Endothelial cell of umbilical vein (primary cell): ENCODE measurements around the gene NBEAL2. TPM values are rescaled to one million over a fixed set of nuclear protein-coding genes. Genes with fewer than 3 reads are reported as not detected.

Experiments
- BruUV-seq: library from RNA; stranded (reverse); fragments of 400-500 nt; replicated peaks from 2 replicates; lab custom pipeline; 2021; lab: Mats Ljungman, UMichigan
- CTCF ChIA-PET: fragments of 300-600, 350-600 bp; sonication (Branson Sonifier 250); formaldehyde crosslinking; loops from one replicate; lab custom pipeline; 2021; ENCODE audit warnings: antibody characterized with exemption, inconsistent platforms; lab: Charles Lee
- POLR2A ChIA-PET: fragments of 300-600, 350-600 bp; sonication (Branson Sonifier 250); formaldehyde crosslinking; loops from one replicate; lab custom pipeline; 2021; ENCODE audit warnings: antibody characterized with exemption, inconsistent platforms; lab: Charles Lee
- DNase-seq: peaks from one replicate; pipeline ENCODE4 v3.0.0-alpha.2; 2011; ENCODE audit warnings: low read depth, low spot score
- FAIRE-seq: peaks from 2 replicates; lab custom pipeline; 2011; peaks lifted over from hg19 to GRCh38; lab: Jason Lieb, UNC
- H2AFZ ChIP-seq: 2 replicates; pipeline ENCODE4 v1.6.0; 2012; ENCODE audit warnings: low read depth, low read length, control low read depth, inconsistent platforms
- H3K27ac ChIP-seq: 2 replicates; pipeline ENCODE4 v1.5.1; 2011; ENCODE audit warnings: low read depth, mild to moderate bottlenecking, control low read depth, low read length, moderate library complexity; ENCODE audit not compliant: insufficient read depth
- H3K27me3 ChIP-seq, 2 experiments: 2 replicates each; pipeline versions ENCODE4 v1.6.0 to v1.6.1; 2011; ENCODE audit warnings: low read length in 2 of 2, mixed read lengths in 1 of 2; ENCODE audit not compliant: control insufficient read depth in 2 of 2, insufficient read depth in 2 of 2
- H3K36me3 ChIP-seq, 2 experiments: 2 replicates in 1 of 2; 3 replicates in 1 of 2; pipeline ENCODE4 v1.5.1; 2011; ENCODE audit warnings: low read length in 2 of 2, mild to moderate bottlenecking in 1 of 2, moderate library complexity in 1 of 2; ENCODE audit not compliant: control insufficient read depth in 2 of 2, insufficient read depth in 2 of 2; ENCODE audit errors: extremely low read depth in 1 of 2
- H3K4me1 ChIP-seq: 3 replicates; pipeline ENCODE4 v1.5.1; 2011; ENCODE audit warnings: mild to moderate bottlenecking, low read length; ENCODE audit not compliant: control insufficient read depth, insufficient read depth; ENCODE audit errors: extremely low read depth
- H3K4me2 ChIP-seq: 2 replicates; pipeline ENCODE4 v1.6.1; 2011; ENCODE audit warnings: low read length, control low read depth, mixed read lengths; ENCODE audit not compliant: insufficient read depth
- H3K4me3 ChIP-seq, 3 experiments: fragments of 200-600 bp in 1 of 3; sonication (generic), shearing (Covaris generic) in 1 of 3; replicated peaks in 1 of 3; 2 replicates each; pipeline ENCODE4 v1.5.1; 2011 to 2016; ENCODE audit warnings: control low read depth in 3 of 3, low read length in 3 of 3, mild to moderate bottlenecking in 2 of 3, inconsistent platforms in 1 of 3, low read depth in 1 of 3, moderate library complexity in 1 of 3; ENCODE audit not compliant: insufficient read depth in 1 of 3
- H3K79me2 ChIP-seq: 2 replicates; pipeline ENCODE4 v1.6.0; 2012; ENCODE audit warnings: low read length, inconsistent platforms; ENCODE audit not compliant: control insufficient read depth, insufficient read depth
- H3K9ac ChIP-seq: replicated peaks from 2 replicates; pipeline ENCODE3; 2011; ENCODE audit warnings: low read length, control low read depth; ENCODE audit not compliant: insufficient read depth; ENCODE audit errors: extremely low read depth
- H3K9me1 ChIP-seq: replicated peaks from 3 replicates; pipeline ENCODE4 v1.6.0; 2011; ENCODE audit warnings: mild to moderate bottlenecking, low read length; ENCODE audit not compliant: control insufficient read depth, insufficient read depth; ENCODE audit errors: extremely low read depth
- H3K9me3 ChIP-seq: replicated peaks from 2 replicates; pipeline ENCODE4 v1.5.1; 2012; ENCODE audit warnings: low read length, inconsistent platforms; ENCODE audit not compliant: control insufficient read depth, insufficient read depth
- H4K20me1 ChIP-seq: replicated peaks from 2 replicates; pipeline ENCODE3; 2011; ENCODE audit warnings: mild to moderate bottlenecking, low read length; ENCODE audit not compliant: control insufficient read depth, insufficient read depth; ENCODE audit errors: extremely low read depth
- EZH2 ChIP-seq: IDR thresholded peaks from 2 replicates; pipeline ENCODE4 v1.6.1; 2012; ENCODE audit warnings: borderline replicate concordance, low read depth, mild to moderate bottlenecking, moderate library complexity, low read length, inconsistent platforms; ENCODE audit not compliant: severe bottlenecking
- FOS ChIP-seq: IDR thresholded peaks from 2 replicates; pipeline ENCODE4 v1.6.1; 2011; ENCODE audit warnings: mild to moderate bottlenecking, low read length, moderate library complexity, borderline replicate concordance; ENCODE audit not compliant: insufficient read depth
- GATA2 ChIP-seq: IDR thresholded peaks from 2 replicates; pipeline ENCODE4 v1.7.0; 2011; ENCODE audit warnings: low read depth, mild to moderate bottlenecking, moderate library complexity, mixed read lengths, low read length; ENCODE audit not compliant: insufficient read length, insufficient read depth
- JUN ChIP-seq: IDR thresholded peaks from 2 replicates; pipeline ENCODE4 v1.6.1; 2011; ENCODE audit warnings: borderline replicate concordance, low read depth; ENCODE audit not compliant: insufficient read length, insufficient read depth
- MYC ChIP-seq: IDR thresholded peaks from one replicate; pipeline ENCODE4 v1.6.1; 2011; ENCODE audit warnings: mild to moderate bottlenecking, low read depth, low read length
- POLR2A ChIP-seq: IDR thresholded peaks from 2 replicates; pipeline ENCODE4 v1.6.1; 2012; ENCODE audit warnings: low read depth, mild to moderate bottlenecking, control low read depth, low read length
- POLR2AphosphoS5 ChIP-seq: IDR thresholded peaks from 2 replicates; pipeline ENCODE4 v1.6.1; 2012; ENCODE audit warnings: low read depth, mild to moderate bottlenecking, control low read depth, low read length, moderate library complexity; ENCODE audit not compliant: insufficient read depth
- dilution Hi-C: fragments of 300-500 bp; cut with MboI; formaldehyde crosslinking; loops from one replicate; pipeline ENCODE4 v1.15.0; 2019; ENCODE audit warnings: low sequenced_read_pairs; ENCODE audit not compliant: extremely low pct_ligation_motif_present
- intact Hi-C: fragments of 100-400 bp; cut with micrococcal nuclease; formaldehyde crosslinking; loops from one replicate; pipeline ENCODE4 v1.10.0; 2022
- polyA plus RNA-seq, 4 experiments: library from polyadenylated mRNA; depleted of rRNA in 3 of 4; stranded (reverse) in 3 of 4; unstranded in 1 of 4; fragments of >200 nt; gene quantifications; 2 replicates each; pipeline versions ENCODE4 v1.2.1 to v1.2.3, GENCODE V29; 2011 to 2012; ENCODE audit warnings: missing spikeins in 1 of 4
- total RNA-seq: library from RNA; stranded (reverse); gene quantifications from 2 replicates; pipeline ENCODE4 v1.2.3, GENCODE V29; 2021
- TF ChIP-seq, protein P1 (sequence below): IDR thresholded peaks from 2 replicates; pipeline ENCODE4 v1.6.1; 2011; ENCODE audit not compliant: insufficient read depth, insufficient read length
- TF ChIP-seq, protein P2 (sequence below), 2 donors: IDR thresholded peaks; 1 replicate in 1 of 2; 2 replicates in 1 of 2; pipeline ENCODE4 v1.5.1; 2011; ENCODE audit warnings: low read length in 2 of 2, mild to moderate bottlenecking in 2 of 2, moderate library complexity in 2 of 2, control low read depth in 1 of 2, inconsistent platforms in 1 of 2, low read depth in 1 of 2; ENCODE audit not compliant: insufficient read depth in 1 of 2; ENCODE audit errors: extremely low read depth in 1 of 2

NBEAL2 gene
- total and polyA plus RNA-seq, 2 donors (not counting 3 experiments of a cell fraction or from before 2014, with no cell fraction given) = 48.0 to 84.7 TPM

DNA sequence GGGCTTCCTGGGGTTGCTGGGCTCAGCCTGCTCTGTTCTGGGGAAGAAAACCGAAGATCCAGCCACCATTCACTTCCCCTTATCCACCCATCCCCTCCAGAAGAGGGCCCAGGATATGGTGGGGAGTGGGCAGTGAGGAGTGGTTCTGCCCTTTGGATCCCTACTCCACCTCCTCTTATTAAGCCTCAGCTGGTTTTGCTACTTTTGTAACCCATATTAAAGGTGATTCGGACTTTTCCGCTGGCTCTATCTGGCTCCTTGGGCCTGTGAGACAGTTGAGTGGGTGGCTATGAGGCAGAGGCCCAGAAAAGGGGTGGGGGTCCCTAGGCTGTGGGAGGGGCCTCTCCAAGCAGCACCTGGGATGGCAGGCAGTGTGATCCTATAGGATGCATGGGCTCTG is 33.8 kb downstream of the NBEAL2 start:
- no peaks in the 10 kb centered on the region for H3K9me3 ChIP-seq
- no peak overlapping the region for H3K27ac ChIP-seq
- no TSS peak for BruUV-seq
- CTCF ChIA-PET = no interaction called here
- FAIRE-seq (no peak), DNase-seq (no peak)
- no peak overlapping the region for H2AFZ ChIP-seq
- peaks cover 2 to 7% of the 10 kb centered on the region in 2 experiments for H3K36me3 ChIP-seq
- H3K9me1 ChIP-seq = no peaks in the 10 kb centered on the region
- dilution Hi-C loops (no loop called here), intact Hi-C loops (loop anchor here (10.0 kb wide), 1 partner anchor 362 kb away; no protein-coding TSS in a partner anchor)
- no peaks in the 10 kb centered on the region for H4K20me1 ChIP-seq
- H3K4me2 ChIP-seq = no peak overlapping the region
- TF ChIP-seq EZH2 (no peak), MYC (no peak), POLR2A (no peak), FOS (no peak), POLR2AphosphoS5 (no peak), JUN (no peak), GATA2 (no peak)
- TF ChIP-seq, protein P1, sequence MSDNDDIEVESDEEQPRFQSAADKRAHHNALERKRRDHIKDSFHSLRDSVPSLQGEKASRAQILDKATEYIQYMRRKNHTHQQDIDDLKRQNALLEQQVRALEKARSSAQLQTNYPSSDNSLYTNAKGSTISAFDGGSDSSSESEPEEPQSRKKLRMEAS = no peak
- TF ChIP-seq, protein P2, sequence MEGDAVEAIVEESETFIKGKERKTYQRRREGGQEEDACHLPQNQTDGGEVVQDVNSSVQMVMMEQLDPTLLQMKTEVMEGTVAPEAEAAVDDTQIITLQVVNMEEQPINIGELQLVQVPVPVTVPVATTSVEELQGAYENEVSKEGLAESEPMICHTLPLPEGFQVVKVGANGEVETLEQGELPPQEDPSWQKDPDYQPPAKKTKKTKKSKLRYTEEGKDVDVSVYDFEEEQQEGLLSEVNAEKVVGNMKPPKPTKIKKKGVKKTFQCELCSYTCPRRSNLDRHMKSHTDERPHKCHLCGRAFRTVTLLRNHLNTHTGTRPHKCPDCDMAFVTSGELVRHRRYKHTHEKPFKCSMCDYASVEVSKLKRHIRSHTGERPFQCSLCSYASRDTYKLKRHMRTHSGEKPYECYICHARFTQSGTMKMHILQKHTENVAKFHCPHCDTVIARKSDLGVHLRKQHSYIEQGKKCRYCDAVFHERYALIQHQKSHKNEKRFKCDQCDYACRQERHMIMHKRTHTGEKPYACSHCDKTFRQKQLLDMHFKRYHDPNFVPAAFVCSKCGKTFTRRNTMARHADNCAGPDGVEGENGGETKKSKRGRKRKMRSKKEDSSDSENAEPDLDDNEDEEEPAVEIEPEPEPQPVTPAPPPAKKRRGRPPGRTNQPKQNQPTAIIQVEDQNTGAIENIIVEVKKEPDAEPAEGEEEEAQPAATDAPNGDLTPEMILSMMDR (IDR thresholded peaks at IDR 0.05; ENCODE audit: extremely low read depth in 1 of 2, insufficient read depth in 1 of 2, low read depth in 1 of 2, low read length in 2 of 2) = no peak
- H3K27me3 ChIP-seq = no peaks in the 10 kb centered on the region
- H3K4me3 ChIP-seq = no peak overlapping the region
- no peak overlapping the region for H3K9ac ChIP-seq
- POLR2A ChIA-PET = no interaction called here
- H3K79me2 ChIP-seq = no peaks in the 10 kb centered on the region
- peaks cover 18% of the 10 kb centered on the region for H3K4me1 ChIP-seq
